Stimulated activated CD4-positive, alpha-beta T cell treated with anti-CD3 and anti-CD28 coated beads, Interleukin-12 subunit alpha, Interleukin-12 subunit beta, amount 100 ng/mL, for 24 hours (primary cell): ENCODE results near the gene BTBD10.

Experiments
- DNase-seq, 2 experiments: peaks; one replicate each; pipeline ENCODE4 v3.0.0-alpha.2; 2020; ENCODE audit warnings: low read depth in 2 of 2

BTBD10 gene

GRCh38 chr11:13375798-13376197, 87.2 kb downstream of the BTBD10 start:
- DNase-seq, result no peak

DNA sequence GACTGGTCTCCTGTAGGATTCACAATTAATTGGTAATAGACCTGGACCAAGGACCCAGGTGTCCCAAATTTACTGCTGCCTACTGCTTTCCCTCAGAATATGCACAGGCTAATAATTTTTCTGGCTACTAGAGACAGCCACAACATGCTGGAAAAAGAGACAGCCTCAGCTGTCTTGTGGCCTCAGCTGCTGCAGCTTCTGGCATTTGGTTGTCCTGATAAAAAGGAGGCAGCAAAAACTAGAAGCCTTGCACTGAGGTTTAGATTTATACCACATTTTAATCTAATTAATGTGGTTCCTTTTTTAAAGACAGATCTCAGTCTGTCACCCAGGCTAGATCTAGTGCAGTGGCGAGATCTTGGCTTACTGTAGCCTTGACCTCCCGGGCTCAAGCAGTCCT, 89.8 kb downstream of the BTBD10 start:
- DNase-seq, result no peak

GRCh38 chr11:13368041-13368446, 95.0 kb downstream of the BTBD10 start:
- DNase-seq, result no peak

DNA sequence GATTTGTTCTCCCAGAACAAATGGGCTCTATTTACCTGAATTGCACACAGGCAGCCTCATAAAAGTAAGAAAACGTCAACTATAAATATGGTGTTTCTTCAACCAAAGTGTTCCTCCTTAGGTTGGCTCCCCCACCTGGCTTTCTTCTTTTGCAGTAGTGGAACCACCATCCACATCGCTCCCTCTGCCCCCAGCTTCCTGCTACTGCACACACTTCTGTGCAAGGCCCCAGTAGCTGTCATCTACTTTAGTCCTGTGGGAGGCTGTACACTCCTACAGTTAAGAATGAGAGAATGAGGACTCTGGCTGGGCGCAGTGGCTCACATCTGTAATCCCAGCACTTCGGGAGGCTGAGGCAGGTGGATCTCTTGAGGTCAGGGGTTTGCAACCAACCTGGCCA, 95.9 kb downstream of the BTBD10 start:
- DNase-seq, result no peak

GRCh38 chr11:13366266-13367026, 96.6 kb downstream of the BTBD10 start:
- DNase-seq, result no peak

GRCh38 chr11:13364388-13364787, 98.6 kb downstream of the BTBD10 start:
- no peak for DNase-seq

- no peak for DNase-seq
Measured at GRCh38 chr11:13362596-13363109, 100.4 kb downstream of the BTBD10 start.

- DNase-seq, result no peak
Measured at GRCh38 chr11:13358596-13359270, 104.3 kb downstream of the BTBD10 start.

DNA sequence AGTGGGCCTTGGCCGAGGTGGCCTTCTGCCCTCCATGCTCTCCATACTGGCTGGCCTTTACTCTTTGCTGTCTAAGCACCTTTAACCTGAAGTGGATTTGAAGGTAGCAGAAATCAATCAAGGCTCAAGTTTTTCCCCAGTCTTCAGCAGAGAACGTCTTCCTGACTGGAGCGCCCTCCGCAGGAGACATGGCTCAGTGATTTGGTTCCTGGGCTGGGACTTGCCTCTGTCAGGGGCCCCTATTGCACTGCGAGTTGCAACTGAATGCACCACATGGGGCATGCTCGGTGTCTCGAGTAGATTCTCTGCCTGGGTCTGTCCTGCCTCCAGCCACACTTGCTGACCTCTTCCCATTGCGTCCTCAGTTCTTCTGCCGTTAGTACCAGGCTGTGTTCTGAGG, 105.8 kb downstream of the BTBD10 start:
- DNase-seq, result no peak

GRCh38 chr11:13355191-13355590, 107.8 kb downstream of the BTBD10 start:
- no peak for DNase-seq

- no peak for DNase-seq
Measured at GRCh38 chr11:13354335-13354734, 108.7 kb downstream of the BTBD10 start.

DNA sequence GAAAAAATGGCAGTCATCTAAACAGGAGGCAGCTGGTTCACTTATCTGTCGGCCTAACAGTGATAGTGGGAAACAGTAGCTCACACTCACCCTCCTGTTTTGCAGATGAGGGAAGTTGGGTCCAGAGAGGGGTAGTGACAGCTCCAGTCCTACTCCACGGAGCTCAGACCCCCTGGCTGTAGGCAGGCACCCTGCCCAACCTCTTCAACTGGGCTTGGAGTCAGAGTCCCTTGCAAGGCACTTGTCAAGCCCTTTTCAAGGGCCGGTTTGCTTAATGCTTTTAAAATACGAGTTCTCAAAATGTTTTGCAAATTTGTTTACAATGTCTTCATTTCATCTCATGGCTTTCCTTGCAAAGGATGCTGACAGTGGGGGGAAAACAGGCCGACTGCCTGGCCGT, 110.3 kb downstream of the BTBD10 start:
- no peak for DNase-seq

DNA sequence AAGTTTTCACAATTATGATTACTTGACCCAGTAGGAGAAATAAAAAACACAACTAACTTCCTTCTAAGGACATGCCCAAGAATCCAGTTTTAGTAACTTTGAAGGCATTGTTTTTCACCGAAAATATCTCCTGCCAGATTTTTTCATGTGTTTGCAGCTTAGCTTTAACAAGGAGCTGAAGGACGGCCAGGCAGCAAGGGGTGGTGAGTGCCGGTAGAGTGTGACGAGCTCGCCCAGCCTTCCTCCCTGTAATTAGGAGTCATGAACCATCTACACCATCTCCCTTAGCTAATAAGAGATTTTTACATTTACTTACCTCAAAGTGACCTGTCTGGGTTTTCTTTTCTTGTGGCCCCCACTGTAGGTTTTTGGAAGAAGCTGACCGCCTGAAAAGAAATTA, 113.4 kb downstream of the BTBD10 start:
- no peak for DNase-seq

- DNase-seq, result no peak
Measured at GRCh38 chr11:13349046-13349445, 114.0 kb downstream of the BTBD10 start.

DNA sequence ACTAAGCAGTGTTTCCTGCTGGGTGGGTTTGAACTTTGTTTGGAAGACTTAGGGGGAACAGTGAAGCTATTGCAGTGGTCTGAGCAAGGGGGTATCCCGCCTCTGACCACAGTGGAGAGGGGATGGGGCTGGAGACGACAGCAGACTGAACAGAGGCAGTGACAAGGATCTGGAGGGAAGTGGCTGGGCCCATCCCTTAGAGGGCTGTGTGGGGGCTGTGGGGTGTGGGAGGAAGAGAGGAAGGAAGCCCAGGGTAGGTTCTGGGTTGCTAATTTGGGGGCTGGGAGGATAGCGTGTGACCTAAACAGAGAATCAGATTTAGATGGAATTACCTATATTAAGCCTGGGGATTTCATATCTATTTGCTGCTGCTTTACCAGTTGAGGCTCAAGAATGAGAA, 114.7 kb downstream of the BTBD10 start:
- DNase-seq, result no peak

DNA sequence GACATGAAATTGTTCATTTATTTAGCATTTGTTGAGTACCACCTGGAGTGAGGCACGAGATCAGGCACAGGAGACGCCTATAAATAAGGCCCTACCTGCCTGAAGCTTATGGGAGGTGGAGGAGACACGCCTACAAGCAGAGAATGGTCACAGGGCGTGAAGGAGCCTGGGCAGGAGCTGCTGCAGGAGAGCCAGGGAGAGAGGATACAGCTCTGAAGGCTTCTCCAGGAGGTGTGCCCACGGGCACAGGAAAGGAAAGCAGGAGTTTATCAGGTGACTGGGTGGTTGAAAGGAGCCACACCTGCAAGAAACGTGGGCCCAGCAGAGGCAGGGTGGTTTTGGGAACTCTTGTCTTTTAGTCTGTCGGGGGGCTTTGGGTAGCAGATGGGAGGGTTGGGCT, 115.1 kb downstream of the BTBD10 start:
- no peak for DNase-seq

DNA sequence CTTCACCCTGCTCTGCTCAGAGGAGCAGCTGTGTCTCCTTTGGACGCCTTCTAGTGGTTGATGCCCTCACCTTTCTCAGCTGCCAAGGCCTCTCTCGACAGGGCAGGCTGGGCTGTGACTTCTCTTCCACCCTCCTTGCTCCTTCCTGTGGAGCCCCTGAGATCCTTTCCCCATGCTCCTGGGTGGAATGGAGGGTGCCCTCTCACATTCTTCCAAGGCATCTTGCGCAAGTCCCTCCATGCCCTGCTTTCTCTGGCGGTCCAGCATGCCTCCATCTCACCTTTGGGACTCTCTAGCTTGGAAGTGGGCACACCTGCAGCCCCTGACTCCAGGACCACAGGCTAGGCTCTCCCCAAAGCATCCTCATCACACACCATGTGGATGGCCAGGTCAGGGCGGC, 116.6 kb downstream of the BTBD10 start:
- no peak for DNase-seq

- DNase-seq, result no peak
Measured at GRCh38 chr11:13344818-13345217, 118.2 kb downstream of the BTBD10 start.

- DNase-seq, result peak; percentile 36 to 66
Measured at GRCh38 chr11:13343931-13344717, 118.9 kb downstream of the BTBD10 start.

GRCh38 chr11:13343067-13343466, 120.0 kb downstream of the BTBD10 start:
- no peak for DNase-seq

DNA sequence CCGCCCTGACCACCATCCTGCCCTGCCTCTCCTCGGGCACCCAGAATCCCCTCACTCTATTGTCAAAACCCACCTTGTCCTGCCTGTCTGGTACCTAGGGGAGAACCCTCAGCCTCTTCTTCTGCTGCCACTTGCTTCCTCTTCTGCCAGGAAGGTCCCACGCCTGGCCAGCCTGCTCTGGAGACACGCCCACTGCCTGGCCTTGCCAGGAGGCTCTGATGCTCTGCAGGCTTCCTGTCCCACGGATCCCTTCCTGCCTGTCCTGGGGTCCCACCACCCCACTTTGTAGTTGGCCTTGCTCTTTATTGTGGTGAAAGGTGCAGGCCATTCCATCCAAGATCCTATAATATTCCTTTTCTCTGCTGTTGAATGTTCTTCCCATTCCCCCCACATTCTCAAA, 122.0 kb downstream of the BTBD10 start:
- DNase-seq, result no peak
